ENCODE data around the gene ATP6V0A1. TPM values are rescaled to one million over a fixed set of nuclear protein-coding genes. Genes with fewer than 3 reads are reported as not detected.
A peak's percentile ranks its signal among the peaks of the same experiment; 100 is the strongest.

ATP6V0A1 gene
- total and polyA plus RNA-seq, 4 experiments from 2014 or later = 3.9 to 15.9 (median 9.7) TPM

GRCh38 chr17:42531455-42532354, 73.0 kb downstream of the ATP6V0A1 start:
- H3K27ac ChIP-seq (ENCODE audit: low read depth, low read length) = no peak overlapping the region

GRCh38 chr17:42535155-42536047, 76.7 kb downstream of the ATP6V0A1 start:
- Histone ChIP-seq H3K36me3 (ENCODE audit: insufficient read depth, low read length) (no peaks in the 10 kb centered on the region), H3K4me3 (ENCODE audit: low read length in 2 of 2) (peak overlapping the region; percentile 8 to 40), H3K4me1 (ENCODE audit: insufficient read depth, low read length) (peaks cover 34% of the 10 kb centered on the region), H3K27ac (ENCODE audit: low read depth, low read length) (peak overlapping the region; percentile 46), H3K9me3 (ENCODE audit: control insufficient read depth in 1 of 2, low read length in 2 of 2) (no peaks in the 10 kb centered on the region), H3K27me3 (ENCODE audit: insufficient read depth, low read length) (no peaks in the 10 kb centered on the region)
- CTCF ChIA-PET (ENCODE audit: partially characterized antibody) = interaction anchor here (1.2 to 1.7 kb wide), 3 partner anchors 13 to 32 kb away, joined by 3 to 4 read pairs (median 4); no protein-coding TSS in a partner anchor
- H3K4me3 Mint-ChIP-seq = peak overlapping the region; percentile 80 to 93 (median 84)
- POLR2A ChIA-PET (ENCODE audit: partially characterized antibody) = interaction anchor here (0.7 to 2.9 kb wide), 12 partner anchors 10 to 287 kb away, joined by 3 to 28 read pairs (median 8); partner anchors contain the start of genes MLX, PSMC3IP, RETREG3 and STAT3
- no peak for DNase-seq
- peaks cover 21 to 55% (median 37%) of the 10 kb centered on the region in 4 donors for H3K4me1 Mint-ChIP-seq
- H3K27me3 Mint-ChIP-seq = no peaks in the 10 kb centered on the region
- intact Hi-C loops (cut with micrococcal nuclease) = loop anchor here (2.0 kb wide), 1 partner anchor 19 kb away; no protein-coding TSS in a partner anchor
- peak overlapping the region in 6 of 7 donors; percentile 18 to 84 (median 77) for H3K27ac Mint-ChIP-seq
- no peaks in the 10 kb centered on the region for H3K36me3 Mint-ChIP-seq
- H3K9me3 Mint-ChIP-seq = no peaks in the 10 kb centered on the region

More at GRCh38 chr17:42531455-42532354, 73.0 kb downstream of the ATP6V0A1 start:
- H3K4me1 Mint-ChIP-seq = peaks cover 22 to 55% (median 40%) of the 10 kb centered on the region in 4 donors
- intact Hi-C loops (cut with micrococcal nuclease) = loop anchor here (5.0 kb wide), 2 partner anchors 46 to 146 kb away; partner anchors contain the start of genes PLEKHH3 and PSMC3IP
- Histone ChIP-seq H3K4me3 (ENCODE audit: low read length in 2 of 2) (peak overlapping the region in 1 of 2 donors; percentile 10), H3K9me3 (ENCODE audit: control insufficient read depth in 1 of 2, low read length in 2 of 2) (no peaks in the 10 kb centered on the region), H3K27me3 (ENCODE audit: insufficient read depth, low read length) (no peaks in the 10 kb centered on the region), H3K36me3 (ENCODE audit: insufficient read depth, low read length) (no peaks in the 10 kb centered on the region), H3K4me1 (ENCODE audit: insufficient read depth, low read length) (peaks cover 42% of the 10 kb centered on the region)
- H3K27me3 Mint-ChIP-seq = no peaks in the 10 kb centered on the region
- peak overlapping the region; percentile 82 to 92 (median 86) for H3K4me3 Mint-ChIP-seq
- ChIA-PET POLR2A (ENCODE audit: partially characterized antibody) (interaction anchor here (0.6 to 2.7 kb wide), 11 partner anchors 10 to 257 kb away, joined by 3 to 10 read pairs (median 4); partner anchors contain the start of genes PSMC3IP and STAT3), CTCF (ENCODE audit: partially characterized antibody) (interaction anchor here (0.8 to 4.0 kb wide), 6 partner anchors 10 to 149 kb away, joined by 4 to 27 read pairs (median 4); no protein-coding TSS in a partner anchor)
- DNase-seq = peak; percentile 43 to 56 (median 50)
- H3K9me3 Mint-ChIP-seq = no peaks in the 10 kb centered on the region
- H3K27ac Mint-ChIP-seq = peak overlapping the region; percentile 63 to 91 (median 86)
- H3K36me3 Mint-ChIP-seq = no peaks in the 10 kb centered on the region

GRCh38 chr17:42536048-42536371, 77.3 kb downstream of the ATP6V0A1 start, which contains the start of gene NAGLU:
Gene NAGLU (plus strand): TSS chr17:42536241. CDS start chr17:42536273, 32 bp downstream.
- no peaks in the 10 kb centered on the region for H3K9me3 ChIP-seq (ENCODE audit: control insufficient read depth in 1 of 2, low read length in 2 of 2)
- Mint-ChIP-seq H3K27ac (peak within 1 kb of the TSS; percentile 55 to 84 (median 82)), H3K9me3 (no peaks in the 10 kb centered on the region), H3K4me3 (peak within 1 kb of the TSS; percentile 82 to 93 (median 84)), H3K27me3 (no peaks in the 10 kb centered on the region), H3K36me3 (no peaks in the 10 kb centered on the region), H3K4me1 (peaks cover 23 to 55% (median 37%) of the 10 kb centered on the region in 4 donors)
- CTCF ChIA-PET (ENCODE audit: partially characterized antibody) = interaction anchor here (1.2 to 1.7 kb wide), 4 partner anchors 13 to 31 kb away, joined by 3 to 4 read pairs (median 4); no protein-coding TSS in a partner anchor
- H3K36me3 ChIP-seq (ENCODE audit: insufficient read depth, low read length) = no peaks in the 10 kb centered on the region
- H3K4me1 ChIP-seq (ENCODE audit: insufficient read depth, low read length) = peaks cover 33% of the 10 kb centered on the region
- H3K27ac ChIP-seq (ENCODE audit: low read depth, low read length) = peak within 1 kb of the TSS; percentile 46
- peak; percentile 67 to 76 (median 70) for DNase-seq
- POLR2A ChIA-PET (ENCODE audit: partially characterized antibody) = interaction anchor here (0.7 to 2.9 kb wide), 16 partner anchors 9 to 462 kb away, joined by 3 to 28 read pairs (median 6); partner anchors contain the start of genes MLX, PSMC3IP, RETREG3 and STAT3
- peak within 1 kb of the TSS; percentile 43 to 57 for H3K4me3 ChIP-seq (ENCODE audit: low read length in 2 of 2)
- H3K27me3 ChIP-seq (ENCODE audit: insufficient read depth, low read length) = no peaks in the 10 kb centered on the region
- intact Hi-C loops (cut with micrococcal nuclease) = loop anchor here (2.0 kb wide), 1 partner anchor 19 kb away; no protein-coding TSS in a partner anchor

- peak overlapping the region in 6 of 7 donors; percentile 55 to 82 (median 76) for H3K27ac Mint-ChIP-seq
- Histone ChIP-seq H3K27me3 (ENCODE audit: insufficient read depth, low read length) (no peaks in the 10 kb centered on the region), H3K4me3 (ENCODE audit: low read length in 2 of 2) (peak overlapping the region; percentile 43 to 57), H3K27ac (ENCODE audit: low read depth, low read length) (peak overlapping the region; percentile 36), H3K36me3 (ENCODE audit: insufficient read depth, low read length) (no peaks in the 10 kb centered on the region), H3K9me3 (ENCODE audit: control insufficient read depth in 1 of 2, low read length in 2 of 2) (no peaks in the 10 kb centered on the region), H3K4me1 (ENCODE audit: insufficient read depth, low read length) (peaks cover 33% of the 10 kb centered on the region)
- ChIA-PET CTCF (ENCODE audit: partially characterized antibody) (interaction anchor here (1.2 to 1.7 kb wide), 4 partner anchors 12 to 31 kb away, joined by 3 to 4 read pairs (median 4); no protein-coding TSS in a partner anchor), POLR2A (ENCODE audit: partially characterized antibody) (interaction anchor here (0.8 to 2.9 kb wide), 16 partner anchors 9 to 461 kb away, joined by 3 to 28 read pairs (median 6); partner anchors contain the start of genes MLX, PSMC3IP, RETREG3 and STAT3)
- intact Hi-C loops (cut with micrococcal nuclease) = loop anchor here (2.0 kb wide), 1 partner anchor 18 kb away; no protein-coding TSS in a partner anchor
- no peaks in the 10 kb centered on the region for H3K9me3 Mint-ChIP-seq
- H3K36me3 Mint-ChIP-seq = peaks cover 0 to 3% of the 10 kb centered on the region in 2 donors
- peaks cover 25 to 55% (median 39%) of the 10 kb centered on the region in 4 donors for H3K4me1 Mint-ChIP-seq
- no peaks in the 10 kb centered on the region for H3K27me3 Mint-ChIP-seq
- H3K4me3 Mint-ChIP-seq = peak overlapping the region; percentile 81 to 85 (median 84)
- DNase-seq = peak; percentile 53 to 74 (median 55)
Observed at GRCh38 chr17:42536372-42537155, 77.9 kb downstream of the ATP6V0A1 start.

GRCh38 chr17:42537156-42537805, 78.6 kb downstream of the ATP6V0A1 start:
- Histone ChIP-seq H3K9me3 (ENCODE audit: control insufficient read depth in 1 of 2, low read length in 2 of 2) (no peaks in the 10 kb centered on the region), H3K27ac (ENCODE audit: low read depth, low read length) (no peak overlapping the region), H3K4me1 (ENCODE audit: insufficient read depth, low read length) (peaks cover 33% of the 10 kb centered on the region), H3K36me3 (ENCODE audit: insufficient read depth, low read length) (no peaks in the 10 kb centered on the region), H3K4me3 (ENCODE audit: low read length in 2 of 2) (peak overlapping the region; percentile 43 to 57), H3K27me3 (ENCODE audit: insufficient read depth, low read length) (no peaks in the 10 kb centered on the region)
- ChIA-PET POLR2A (ENCODE audit: partially characterized antibody) (interaction anchor here (0.6 to 2.9 kb wide), 10 partner anchors 10 to 461 kb away, joined by 3 to 28 read pairs (median 6); partner anchors contain the start of genes MLX, PSMC3IP, RETREG3 and STAT3), CTCF (ENCODE audit: partially characterized antibody) (interaction anchor here (1.4 to 1.7 kb wide), 4 partner anchors 11 to 19 kb away, joined by 4 to 5 read pairs (median 4); no protein-coding TSS in a partner anchor)
- DNase-seq = no peak
- peaks cover 0 to 4% of the 10 kb centered on the region in 2 donors for H3K36me3 Mint-ChIP-seq
- H3K27ac Mint-ChIP-seq = peak overlapping the region in 3 of 7 donors; percentile 55 to 76 (median 75)
- intact Hi-C loops (cut with micrococcal nuclease) = loop anchor here (2.0 kb wide), 1 partner anchor 18 kb away; no protein-coding TSS in a partner anchor
- peaks cover 23 to 54% (median 36%) of the 10 kb centered on the region in 4 donors for H3K4me1 Mint-ChIP-seq
- peak overlapping the region; percentile 81 to 85 (median 84) for H3K4me3 Mint-ChIP-seq
- no peaks in the 10 kb centered on the region for H3K27me3 Mint-ChIP-seq
- H3K9me3 Mint-ChIP-seq = no peaks in the 10 kb centered on the region

Data from CD4-positive, alpha-beta memory T cell (primary cell).